ENCODE data around the gene EXOC6B.

Gene EXOC6B

DNA sequence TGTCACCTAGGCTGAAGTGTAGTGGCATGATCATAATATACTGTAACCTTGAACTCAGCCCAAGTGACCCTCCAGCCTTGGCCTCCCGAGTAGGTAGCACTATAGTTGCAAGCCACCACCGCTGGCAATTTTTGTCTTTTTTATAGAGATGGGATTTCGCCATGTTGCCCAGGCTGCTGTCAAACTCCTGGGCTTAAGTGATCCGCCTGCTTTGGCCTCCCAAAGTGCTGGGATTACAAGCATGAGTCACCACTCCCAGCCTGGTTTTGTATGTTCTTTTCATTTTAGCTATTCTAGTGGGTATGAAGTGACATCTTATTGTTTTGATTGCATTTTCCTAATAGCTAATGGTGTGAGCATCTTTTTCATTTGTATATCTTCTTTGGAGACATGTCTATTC is 11.3 kb upstream of the EXOC6B start:
- TF ChIP-seq, protein P1, sequence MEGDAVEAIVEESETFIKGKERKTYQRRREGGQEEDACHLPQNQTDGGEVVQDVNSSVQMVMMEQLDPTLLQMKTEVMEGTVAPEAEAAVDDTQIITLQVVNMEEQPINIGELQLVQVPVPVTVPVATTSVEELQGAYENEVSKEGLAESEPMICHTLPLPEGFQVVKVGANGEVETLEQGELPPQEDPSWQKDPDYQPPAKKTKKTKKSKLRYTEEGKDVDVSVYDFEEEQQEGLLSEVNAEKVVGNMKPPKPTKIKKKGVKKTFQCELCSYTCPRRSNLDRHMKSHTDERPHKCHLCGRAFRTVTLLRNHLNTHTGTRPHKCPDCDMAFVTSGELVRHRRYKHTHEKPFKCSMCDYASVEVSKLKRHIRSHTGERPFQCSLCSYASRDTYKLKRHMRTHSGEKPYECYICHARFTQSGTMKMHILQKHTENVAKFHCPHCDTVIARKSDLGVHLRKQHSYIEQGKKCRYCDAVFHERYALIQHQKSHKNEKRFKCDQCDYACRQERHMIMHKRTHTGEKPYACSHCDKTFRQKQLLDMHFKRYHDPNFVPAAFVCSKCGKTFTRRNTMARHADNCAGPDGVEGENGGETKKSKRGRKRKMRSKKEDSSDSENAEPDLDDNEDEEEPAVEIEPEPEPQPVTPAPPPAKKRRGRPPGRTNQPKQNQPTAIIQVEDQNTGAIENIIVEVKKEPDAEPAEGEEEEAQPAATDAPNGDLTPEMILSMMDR (IDR thresholded peaks at IDR 0.05; ENCODE audit: low read depth, low read length): no peak
- peaks cover 2% of the 10 kb centered on the region for H3K27me3 ChIP-seq (ENCODE audit: insufficient read depth, low read depth, severe bottlenecking)
- no peak for DNase-seq
- H3K27ac ChIP-seq: no peak overlapping the region
- no peaks in the 10 kb centered on the region for H3K9me3 ChIP-seq (ENCODE audit: severe bottlenecking)
- H3K36me3 ChIP-seq: no peaks in the 10 kb centered on the region
- no peak overlapping the region for H3K4me3 ChIP-seq (ENCODE audit: low read depth, low read length)

DNA sequence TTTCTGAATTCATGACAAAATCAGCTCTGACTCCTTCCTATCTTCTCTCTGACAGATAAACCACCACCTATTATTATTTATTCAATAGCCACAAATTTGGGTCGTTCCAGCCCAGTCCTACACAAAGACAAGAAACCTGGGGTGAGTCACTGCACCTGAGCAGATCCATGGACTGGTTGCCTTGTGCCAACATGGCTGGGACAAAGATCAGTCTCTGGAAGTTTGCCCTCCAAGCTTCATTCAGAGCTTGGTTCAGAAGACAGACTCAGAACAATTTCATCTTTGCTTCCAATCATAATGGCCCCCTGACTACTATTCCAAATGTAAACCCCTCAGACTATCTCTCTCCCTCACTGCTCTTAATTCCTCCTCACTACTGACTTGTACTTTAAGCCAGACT is 9.6 kb upstream of the EXOC6B start:
- Histone ChIP-seq H3K4me3 (ENCODE audit: low read depth, low read length) (no peak overlapping the region), H3K27ac (no peak overlapping the region), H3K36me3 (no peaks in the 10 kb centered on the region), H3K27me3 (ENCODE audit: insufficient read depth, low read depth, severe bottlenecking) (peaks cover 2% of the 10 kb centered on the region), H3K9me3 (ENCODE audit: severe bottlenecking) (no peaks in the 10 kb centered on the region)
- no peak for DNase-seq
- TF ChIP-seq, protein P1 (IDR thresholded peaks at IDR 0.05; ENCODE audit: low read depth, low read length): no peak

DNA sequence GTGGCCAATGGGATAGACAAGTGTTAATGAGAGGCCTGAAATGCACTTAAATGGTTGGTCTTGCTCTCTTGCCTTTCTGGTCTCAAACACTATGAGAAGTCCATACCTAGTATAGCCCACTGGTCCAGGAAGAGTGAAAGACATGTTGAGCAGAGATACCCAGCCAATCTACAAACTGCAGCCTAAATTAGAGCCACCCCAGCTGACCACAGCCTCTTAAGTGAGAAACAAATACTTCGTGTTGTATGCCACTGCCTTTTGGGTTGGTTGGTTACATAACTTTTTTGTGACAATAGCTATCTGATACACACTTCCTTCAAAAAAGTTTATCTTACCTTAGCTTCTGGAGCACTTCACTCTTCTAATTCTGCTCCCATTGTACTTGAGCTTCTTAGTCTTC is 8.8 kb upstream of the EXOC6B start:
- no peaks in the 10 kb centered on the region for H3K36me3 ChIP-seq

DNA sequence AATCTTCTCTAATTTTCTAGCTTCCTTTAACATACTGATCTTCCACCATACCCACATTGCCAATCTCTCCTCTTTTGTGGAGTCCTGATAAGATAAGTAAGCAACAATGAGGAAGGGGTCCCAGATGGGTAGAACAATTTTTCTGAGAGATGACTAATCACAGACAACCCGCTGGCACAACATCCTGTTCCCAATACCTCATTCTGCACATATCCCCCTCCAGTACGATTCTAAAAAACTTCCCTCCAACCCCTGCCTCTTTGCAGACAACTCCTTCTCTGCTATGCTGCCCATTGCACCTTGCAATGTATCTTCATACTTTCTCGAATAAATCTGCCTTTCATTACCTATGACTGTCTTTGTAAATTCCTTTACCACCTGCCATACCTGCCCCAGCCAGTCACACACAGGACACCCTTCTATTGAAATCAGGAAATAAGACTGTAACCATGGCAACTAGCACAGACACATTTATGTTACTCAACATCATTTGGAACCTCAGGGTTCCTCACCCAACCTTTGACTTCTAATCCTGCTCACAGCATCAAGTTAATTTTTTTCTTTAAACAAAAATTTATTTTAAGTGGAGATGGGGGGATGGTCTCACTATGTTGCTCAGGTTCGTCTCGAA is 7.4 kb upstream of the EXOC6B start:
- no peaks in the 10 kb centered on the region for H3K9me3 ChIP-seq (ENCODE audit: severe bottlenecking)
- H3K4me3 ChIP-seq (ENCODE audit: low read depth, low read length): no peak overlapping the region
- H3K36me3 ChIP-seq: no peaks in the 10 kb centered on the region
- no peak for DNase-seq
- H3K27ac ChIP-seq: no peak overlapping the region
- peaks cover 2% of the 10 kb centered on the region for H3K27me3 ChIP-seq (ENCODE audit: insufficient read depth, low read depth, severe bottlenecking)
- TF ChIP-seq, protein P1 (IDR thresholded peaks at IDR 0.05; ENCODE audit: low read depth, low read length): no peak

More for the DNA sequence above, 8.8 kb upstream of the EXOC6B start:
- Histone ChIP-seq H3K4me3 (ENCODE audit: low read depth, low read length) (no peak overlapping the region), H3K27ac (no peak overlapping the region), H3K9me3 (ENCODE audit: severe bottlenecking) (no peaks in the 10 kb centered on the region), H3K27me3 (ENCODE audit: insufficient read depth, low read depth, severe bottlenecking) (peaks cover 2% of the 10 kb centered on the region)
- TF ChIP-seq, protein P1 (IDR thresholded peaks at IDR 0.05; ENCODE audit: low read depth, low read length): no peak
- no peak for DNase-seq

DNA sequence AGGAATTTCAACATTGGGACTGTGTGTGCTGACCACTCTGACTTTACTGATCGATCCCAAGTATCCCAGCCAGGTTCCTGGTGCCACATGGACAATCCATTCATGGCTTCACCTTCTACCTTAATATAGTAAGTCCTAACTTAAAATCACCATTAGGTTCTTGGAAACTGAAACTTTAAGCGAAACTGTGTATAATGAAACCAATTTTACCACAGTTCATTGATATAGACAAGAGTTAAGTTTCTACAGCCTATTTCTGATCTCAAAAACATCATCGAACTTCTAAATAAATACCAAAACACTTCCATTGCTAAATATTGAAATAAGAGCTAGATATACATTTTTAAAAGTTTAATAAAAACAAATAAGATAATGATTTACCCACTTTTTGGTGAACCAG is 4.4 kb upstream of the EXOC6B start:
- H3K27me3 ChIP-seq (ENCODE audit: insufficient read depth, low read depth, severe bottlenecking): peaks cover 2% of the 10 kb centered on the region
- TF ChIP-seq, protein P1 (IDR thresholded peaks at IDR 0.05; ENCODE audit: low read depth, low read length): no peak
- no peak overlapping the region for H3K27ac ChIP-seq
- H3K4me3 ChIP-seq (ENCODE audit: low read depth, low read length): no peak overlapping the region
- DNase-seq: no peak
- peaks cover 5% of the 10 kb centered on the region for H3K36me3 ChIP-seq
- no peaks in the 10 kb centered on the region for H3K9me3 ChIP-seq (ENCODE audit: severe bottlenecking)
